KOPT-K1 (cell line): ENCODE measurements around the gene USF3.

ENCODE experiments used
- H3K27ac ChIP-seq: fragments of 200-600 bp; sonication (generic); 2 replicates; pipeline ENCODE4 v1.5.1; 2016; ENCODE audit warnings: antibody characterized with exemption, mild to moderate bottlenecking, low read depth, low read length; ENCODE audit not compliant: poor library complexity, severe bottlenecking
- H3K36me3 ChIP-seq: fragments of 200-600 bp; sonication (generic); 2 replicates; pipeline ENCODE4 v1.5.1; 2017; ENCODE audit warnings: antibody characterized with exemption, mild to moderate bottlenecking, low read length, moderate library complexity; ENCODE audit not compliant: insufficient read depth
- H3K9me3 ChIP-seq: fragments of 200-600 bp; sonication (generic); 2 replicates; pipeline ENCODE4 v1.5.1; 2017; ENCODE audit warnings: antibody characterized with exemption, low read length, mild to moderate bottlenecking; ENCODE audit not compliant: insufficient read depth, poor library complexity, severe bottlenecking

USF3 gene, protein sequence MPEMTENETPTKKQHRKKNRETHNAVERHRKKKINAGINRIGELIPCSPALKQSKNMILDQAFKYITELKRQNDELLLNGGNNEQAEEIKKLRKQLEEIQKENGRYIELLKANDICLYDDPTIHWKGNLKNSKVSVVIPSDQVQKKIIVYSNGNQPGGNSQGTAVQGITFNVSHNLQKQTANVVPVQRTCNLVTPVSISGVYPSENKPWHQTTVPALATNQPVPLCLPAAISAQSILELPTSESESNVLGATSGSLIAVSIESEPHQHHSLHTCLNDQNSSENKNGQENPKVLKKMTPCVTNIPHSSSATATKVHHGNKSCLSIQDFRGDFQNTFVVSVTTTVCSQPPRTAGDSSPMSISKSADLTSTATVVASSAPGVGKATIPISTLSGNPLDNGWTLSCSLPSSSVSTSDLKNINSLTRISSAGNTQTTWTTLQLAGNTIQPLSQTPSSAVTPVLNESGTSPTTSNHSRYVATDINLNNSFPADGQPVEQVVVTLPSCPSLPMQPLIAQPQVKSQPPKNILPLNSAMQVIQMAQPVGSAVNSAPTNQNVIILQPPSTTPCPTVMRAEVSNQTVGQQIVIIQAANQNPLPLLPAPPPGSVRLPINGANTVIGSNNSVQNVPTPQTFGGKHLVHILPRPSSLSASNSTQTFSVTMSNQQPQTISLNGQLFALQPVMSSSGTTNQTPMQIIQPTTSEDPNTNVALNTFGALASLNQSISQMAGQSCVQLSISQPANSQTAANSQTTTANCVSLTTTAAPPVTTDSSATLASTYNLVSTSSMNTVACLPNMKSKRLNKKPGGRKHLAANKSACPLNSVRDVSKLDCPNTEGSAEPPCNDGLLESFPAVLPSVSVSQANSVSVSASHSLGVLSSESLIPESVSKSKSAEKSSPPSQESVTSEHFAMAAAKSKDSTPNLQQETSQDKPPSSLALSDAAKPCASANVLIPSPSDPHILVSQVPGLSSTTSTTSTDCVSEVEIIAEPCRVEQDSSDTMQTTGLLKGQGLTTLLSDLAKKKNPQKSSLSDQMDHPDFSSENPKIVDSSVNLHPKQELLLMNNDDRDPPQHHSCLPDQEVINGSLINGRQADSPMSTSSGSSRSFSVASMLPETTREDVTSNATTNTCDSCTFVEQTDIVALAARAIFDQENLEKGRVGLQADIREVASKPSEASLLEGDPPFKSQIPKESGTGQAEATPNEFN (N-terminal part only)

DNA sequence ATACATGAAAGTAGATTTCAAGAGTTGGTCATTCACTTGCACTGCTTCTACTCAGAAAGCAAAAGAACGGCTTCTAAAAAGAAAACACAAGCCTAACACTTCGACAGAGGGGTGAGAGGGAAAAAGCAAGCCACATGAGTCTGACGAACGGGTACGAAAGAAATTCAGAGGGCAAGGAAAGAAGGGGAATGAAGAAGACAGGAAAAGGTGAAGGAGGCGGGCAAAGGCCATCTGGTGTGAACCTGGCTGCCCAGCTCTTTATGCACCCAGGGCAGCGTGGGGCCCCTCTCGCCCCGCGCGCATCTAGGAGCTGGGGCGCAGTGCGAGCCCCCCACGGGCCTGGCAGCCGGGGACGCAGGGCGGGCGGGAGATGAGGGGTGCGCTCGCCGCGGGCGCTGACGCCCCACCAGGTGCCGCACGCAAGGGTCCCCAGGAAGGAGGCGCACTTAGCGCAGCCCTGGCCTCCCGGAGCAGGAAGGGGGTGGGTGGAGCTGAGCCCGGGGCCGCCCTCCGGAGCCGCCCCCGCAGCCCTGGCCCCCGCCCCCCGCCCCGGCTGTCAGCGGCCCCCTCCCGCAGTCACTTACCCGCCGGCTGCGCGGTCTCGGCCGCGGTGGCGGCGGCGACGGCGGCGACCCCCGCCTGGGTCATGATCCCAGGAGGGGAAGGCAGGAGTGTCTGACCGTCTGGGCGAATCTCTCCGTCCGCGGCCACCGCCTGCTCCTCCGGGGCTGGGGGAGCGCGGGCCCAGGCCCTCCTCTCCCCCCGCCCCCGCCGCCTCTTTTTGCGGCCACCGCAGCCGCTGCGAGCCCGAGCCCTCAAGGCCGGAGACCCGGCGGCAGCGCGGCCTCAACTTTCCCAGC, at the start of gene USF3:
TSS of gene USF3 (minus strand) at position 857 of the 860 bp plus-strand sequence. CDS start 21,764 bp downstream, outside the sequence.
- Histone ChIP-seq H3K27ac (peak within 1 kb of the TSS; percentile 83), H3K9me3 (no peaks in the 10 kb centered on the region)

DNA sequence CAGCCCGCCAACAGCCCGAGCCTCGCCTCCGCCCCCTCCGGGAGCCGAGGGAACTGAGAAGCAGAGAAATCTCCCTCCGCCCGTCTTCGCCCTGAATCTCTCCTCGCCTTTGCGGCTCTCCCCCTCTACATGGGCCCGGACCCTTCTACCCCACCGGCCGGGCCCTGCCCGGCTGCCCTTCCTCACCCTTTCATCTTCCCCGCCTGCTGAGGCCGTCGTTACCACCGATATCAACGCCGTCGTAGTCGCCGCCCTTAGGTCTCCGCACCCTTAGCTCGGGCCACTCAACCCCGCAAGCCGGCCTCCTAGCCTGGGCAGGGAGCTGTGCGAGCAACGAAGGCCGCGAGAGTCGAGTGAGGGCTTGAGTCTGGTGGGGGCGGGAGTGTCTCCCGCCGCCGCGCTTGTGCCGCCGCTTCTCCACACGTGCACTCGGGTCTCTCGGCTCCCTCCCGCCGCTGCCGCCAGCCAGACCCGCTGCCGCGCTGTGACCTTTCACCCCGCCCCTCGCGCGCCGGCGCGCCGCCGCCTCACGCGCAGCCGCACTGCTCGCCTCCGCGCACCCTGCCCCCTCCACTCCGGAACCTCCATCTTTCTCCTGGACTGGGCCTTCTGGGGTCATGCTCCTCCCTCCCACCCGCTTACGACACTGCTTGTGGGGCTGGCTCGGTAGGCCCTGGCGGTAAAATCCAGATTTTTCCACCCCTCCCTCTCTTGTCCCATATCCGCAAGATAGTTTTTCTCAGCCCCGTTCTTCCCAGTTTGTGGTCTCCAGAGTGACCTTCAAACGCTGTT, 49.5 kb upstream of the USF3 start, which contains the start of gene NAA50:
TSS of gene NAA50 (minus strand) at position 494 of the 792 bp plus-strand sequence. CDS start at position 194, 300 bp downstream.
- Histone ChIP-seq H3K27ac (peak within 1 kb of the TSS; percentile 96), H3K36me3 (peaks cover 33% of the 10 kb centered on the region), H3K9me3 (no peaks in the 10 kb centered on the region)

More for the DNA sequence above, at the start of gene USF3:
- no peaks in the 10 kb centered on the region for H3K36me3 ChIP-seq

DNA sequence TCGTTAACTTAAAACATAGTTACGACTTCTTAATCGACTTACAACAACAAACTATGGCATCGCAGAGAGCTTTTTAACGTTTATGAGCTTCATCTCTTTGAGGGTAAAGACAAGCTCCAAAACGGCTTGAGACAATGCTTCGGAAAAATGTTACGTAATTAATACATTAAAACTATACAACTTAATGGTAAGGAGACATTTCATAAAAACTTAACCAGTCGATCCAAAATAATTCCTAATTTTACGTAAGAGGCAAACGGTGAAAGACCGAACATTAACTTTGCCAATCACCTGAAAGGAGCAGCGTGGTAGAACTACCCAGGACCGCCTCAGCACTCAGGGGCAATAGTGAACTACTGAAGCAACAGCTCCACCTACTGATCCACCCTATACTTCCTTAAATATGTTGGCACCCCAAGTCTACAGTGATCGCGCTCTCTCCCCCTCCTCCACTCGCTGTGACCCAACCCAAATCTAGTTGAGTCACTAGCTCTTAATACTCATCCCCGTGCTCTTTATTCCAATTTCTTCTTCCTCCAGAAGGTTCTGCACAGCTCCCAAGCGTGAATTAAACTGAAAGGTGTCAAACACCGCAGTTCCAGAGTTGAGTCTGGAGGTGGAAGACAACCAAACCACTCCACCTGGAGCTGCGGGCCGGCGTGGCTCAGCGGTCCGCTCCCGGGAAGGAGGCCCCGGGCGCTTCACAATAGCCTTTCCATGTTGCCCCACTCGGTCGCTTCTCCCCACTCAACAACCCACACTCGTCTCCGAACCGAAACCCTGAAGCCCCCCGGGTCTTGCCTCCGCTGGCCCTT, 48.7 kb upstream of the USF3 start:
- Histone ChIP-seq H3K9me3 (no peaks in the 10 kb centered on the region), H3K36me3 (peaks cover 41% of the 10 kb centered on the region), H3K27ac (peak overlapping the region; percentile 96)

DNA sequence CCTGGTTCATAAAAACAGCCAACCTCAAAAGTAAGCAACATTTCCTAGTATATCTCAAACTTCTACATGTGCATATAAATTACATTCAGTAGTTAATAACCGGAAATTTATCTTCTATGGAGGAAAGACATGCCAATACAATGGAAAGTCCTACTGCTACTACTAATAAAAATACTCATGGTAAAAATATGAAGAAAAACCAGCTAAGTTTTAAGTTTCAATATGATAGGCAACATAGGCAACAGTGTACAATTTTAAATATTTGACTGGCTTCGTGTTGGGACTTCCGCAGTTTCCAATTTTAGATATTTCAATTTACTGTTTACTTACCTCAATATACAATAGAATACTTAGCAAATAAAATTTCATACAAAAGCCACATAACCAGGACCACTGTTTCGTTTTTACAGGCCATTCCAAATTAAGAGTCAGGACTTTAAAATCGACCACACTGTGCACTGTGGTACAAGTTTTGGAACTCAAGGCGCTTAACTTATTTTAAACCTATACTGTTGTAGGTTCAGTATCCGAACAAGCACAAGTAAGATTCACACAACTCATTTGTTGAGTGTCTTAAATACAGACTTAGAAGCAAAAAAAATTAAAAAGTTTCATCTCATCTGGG, 46.7 kb upstream of the USF3 start:
- peaks cover 48% of the 10 kb centered on the region for H3K36me3 ChIP-seq
- H3K27ac ChIP-seq, result no peak overlapping the region
- no peaks in the 10 kb centered on the region for H3K9me3 ChIP-seq

DNA sequence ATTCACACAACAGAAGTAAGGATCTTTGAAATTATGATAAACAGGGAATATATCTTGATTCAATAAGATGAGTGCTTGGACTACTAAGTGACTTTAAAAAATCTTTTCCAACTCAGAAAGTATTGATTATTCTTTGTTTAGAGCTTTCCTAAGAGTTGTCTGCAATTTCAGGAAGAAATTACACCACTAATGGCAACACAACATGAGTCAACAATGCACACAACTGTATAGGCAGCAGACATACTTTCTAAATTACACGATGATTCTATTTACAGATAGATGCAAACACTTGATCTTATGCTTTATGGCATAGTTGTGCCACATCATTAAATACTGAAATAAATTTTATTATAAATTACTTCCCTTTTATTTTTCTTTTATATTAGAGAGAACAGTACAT, 45.2 kb upstream of the USF3 start:
- H3K27ac ChIP-seq, result no peak overlapping the region
- H3K9me3 ChIP-seq, result no peaks in the 10 kb centered on the region
- H3K36me3 ChIP-seq, result peaks cover 48% of the 10 kb centered on the region

DNA sequence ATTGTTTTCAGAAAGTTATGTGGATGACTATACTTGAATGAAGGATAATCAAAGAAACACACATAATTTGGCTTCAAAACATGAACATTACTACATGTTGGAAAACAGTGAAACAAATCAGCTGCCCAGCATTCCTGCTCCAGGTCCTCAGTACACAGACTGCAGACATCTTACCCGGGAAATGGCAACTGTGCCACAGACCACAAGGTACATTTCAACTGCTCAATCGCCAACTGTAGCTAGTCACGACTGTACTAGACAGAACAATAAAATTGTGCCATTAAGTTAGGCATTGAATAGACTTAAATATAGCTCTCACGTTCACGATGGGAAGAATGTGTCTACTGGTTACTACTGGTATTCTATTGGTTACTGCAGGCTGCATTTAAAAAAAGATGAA, 44.6 kb upstream of the USF3 start:
- Histone ChIP-seq H3K36me3 (peaks cover 50% of the 10 kb centered on the region), H3K9me3 (no peaks in the 10 kb centered on the region), H3K27ac (no peak overlapping the region)

DNA sequence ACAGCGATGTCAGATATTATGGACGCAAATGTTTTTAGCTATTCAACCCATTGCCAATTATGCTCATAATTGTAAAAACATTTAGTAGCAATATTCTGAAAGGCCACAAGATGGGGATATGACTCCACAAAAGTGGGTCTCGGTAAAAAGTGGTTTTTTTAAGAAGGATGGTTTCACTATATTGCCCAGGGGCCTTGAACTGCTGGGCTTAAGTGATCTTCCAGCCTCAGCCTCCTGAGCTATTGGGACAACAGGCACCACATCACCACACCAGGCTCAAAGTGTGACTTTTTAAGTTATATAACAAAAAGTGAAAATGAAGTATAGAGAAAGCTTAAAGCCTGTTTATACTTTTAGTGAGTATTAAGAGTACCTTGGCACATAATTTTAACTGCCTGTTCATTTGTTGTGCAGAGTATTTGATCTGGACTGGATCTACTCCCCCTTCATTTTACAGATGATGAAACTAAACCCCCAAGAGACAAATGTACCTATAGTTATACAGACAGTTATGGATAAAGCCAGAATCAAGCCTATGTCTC, 40.2 kb upstream of the USF3 start:
- Histone ChIP-seq H3K9me3 (no peaks in the 10 kb centered on the region), H3K27ac (peak overlapping the region; percentile 9), H3K36me3 (peaks cover 51% of the 10 kb centered on the region)

DNA sequence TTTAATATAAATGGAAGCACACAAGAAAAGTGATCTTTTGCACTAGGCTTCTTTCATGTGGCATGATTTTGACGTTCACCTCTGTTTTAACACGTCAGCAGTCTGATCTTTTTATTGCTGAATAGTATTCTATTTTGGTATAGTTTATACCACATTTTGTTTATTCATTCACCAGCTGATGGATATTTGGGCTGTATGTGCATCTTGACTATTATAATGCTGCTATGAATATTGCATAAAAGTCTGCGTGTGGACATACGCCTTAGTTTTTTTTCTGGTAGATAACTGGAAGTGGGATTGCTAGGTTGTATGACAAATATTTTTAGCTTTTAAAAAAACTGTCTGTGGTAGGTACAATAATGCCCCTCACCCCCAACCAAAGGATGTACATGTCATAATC, 35.3 kb upstream of the USF3 start:
- H3K27ac ChIP-seq, result no peak overlapping the region

DNA sequence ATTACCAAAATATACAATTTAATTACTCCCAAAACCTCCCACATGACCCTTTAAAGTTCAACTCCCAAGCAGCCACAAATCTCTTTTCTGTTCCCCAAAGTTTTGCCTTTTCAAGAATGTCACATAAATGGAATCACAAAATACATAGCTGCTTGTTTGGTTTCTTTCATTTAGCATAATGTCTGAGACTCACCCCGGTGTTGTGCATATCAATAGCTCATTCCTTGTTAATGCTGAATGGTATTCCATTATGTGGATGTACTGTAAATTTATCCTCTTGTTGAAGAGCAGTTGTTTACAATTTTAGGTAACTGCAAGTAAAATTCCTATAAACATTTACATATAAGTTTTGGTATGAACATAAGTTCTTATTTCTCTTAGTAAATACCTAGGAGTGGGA, 34.1 kb upstream of the USF3 start:
- H3K27ac ChIP-seq, result no peak overlapping the region
- H3K9me3 ChIP-seq, result no peaks in the 10 kb centered on the region
- H3K36me3 ChIP-seq, result peaks cover 77% of the 10 kb centered on the region

More for the DNA sequence above, 35.3 kb upstream of the USF3 start:
- peaks cover 75% of the 10 kb centered on the region for H3K36me3 ChIP-seq
- no peaks in the 10 kb centered on the region for H3K9me3 ChIP-seq

DNA sequence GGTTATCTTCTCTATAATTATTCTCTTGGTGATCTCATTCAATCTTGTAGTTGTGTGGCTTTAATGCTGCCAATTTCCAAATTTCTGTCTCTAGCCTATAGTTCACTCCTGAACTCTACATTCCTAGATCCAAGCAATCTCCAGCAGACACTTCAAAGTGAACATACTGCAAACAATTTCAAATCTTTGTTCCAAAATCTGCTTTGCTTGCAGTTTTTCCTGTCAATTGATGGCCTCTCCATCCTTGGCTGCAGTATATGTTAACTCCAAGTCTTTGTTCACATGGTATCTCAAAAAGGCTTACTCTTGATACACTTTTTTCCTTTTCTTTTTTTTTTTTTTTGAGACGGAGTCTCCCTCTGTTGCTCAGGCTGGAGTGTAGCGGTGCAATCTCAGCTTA, 32.2 kb upstream of the USF3 start:
- Histone ChIP-seq H3K9me3 (no peaks in the 10 kb centered on the region), H3K36me3 (peaks cover 94% of the 10 kb centered on the region), H3K27ac (no peak overlapping the region)

DNA sequence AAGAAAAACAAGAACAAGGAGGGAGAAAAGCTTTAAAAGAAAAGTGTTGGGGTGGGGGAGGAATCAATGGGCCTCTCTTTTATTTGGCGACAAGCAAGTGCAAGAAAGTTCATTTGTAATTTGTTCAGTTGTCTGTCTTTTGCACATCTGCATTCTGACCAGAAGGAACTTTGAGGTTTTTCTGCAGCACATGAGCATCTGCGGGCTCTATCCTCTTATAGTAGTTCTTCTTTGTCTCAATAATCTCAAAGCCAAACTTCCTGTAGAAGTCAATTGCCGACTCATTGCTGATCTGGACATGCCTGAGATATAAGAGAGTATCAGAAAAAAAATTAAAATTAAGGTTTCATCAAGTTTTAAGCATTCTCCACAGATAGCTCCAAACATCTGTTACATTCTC, 25.2 kb upstream of the USF3 start:
- H3K27ac ChIP-seq, result no peak overlapping the region
- peaks cover 97% of the 10 kb centered on the region for H3K36me3 ChIP-seq

DNA sequence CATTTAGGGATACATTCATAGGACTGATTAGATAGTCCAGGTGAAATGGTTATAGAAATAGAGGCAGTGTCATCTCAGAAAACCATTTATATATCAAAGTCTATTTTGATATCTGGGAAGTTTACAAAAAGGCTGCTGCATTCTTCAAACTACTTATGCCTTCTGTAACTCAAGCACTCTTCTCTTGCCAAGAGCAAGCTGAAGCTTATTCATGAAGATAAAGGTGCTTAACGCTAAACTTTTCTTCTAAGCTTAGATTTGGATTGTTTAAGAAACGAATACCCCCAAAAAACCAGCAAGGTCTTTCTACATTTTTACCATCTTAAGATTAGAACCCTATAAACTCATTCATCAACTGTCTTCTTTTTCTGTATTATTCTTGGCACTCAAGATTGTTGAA, 23.3 kb upstream of the USF3 start:
- H3K9me3 ChIP-seq, result no peaks in the 10 kb centered on the region
- H3K27ac ChIP-seq, result no peak overlapping the region
- H3K36me3 ChIP-seq, result peaks cover 99% of the 10 kb centered on the region

More for the DNA sequence above, 25.2 kb upstream of the USF3 start:
- no peaks in the 10 kb centered on the region for H3K9me3 ChIP-seq
